Skeletal muscle tissue (tissue), 4 donors: ENCODE measurements around the gene SPON2. TPM values are rescaled to one million over a fixed set of nuclear protein-coding genes. Genes with fewer than 3 reads are reported as not detected.
A peak's percentile ranks its signal among the peaks of the same experiment; 100 is the strongest.

Experiments used
- H3K27ac ChIP-seq: one replicate; pipeline ENCODE4 v1.7.0; 2013; ENCODE audit warnings: mild to moderate bottlenecking, low read depth, low read length, inconsistent platforms
- H3K27me3 ChIP-seq, 3 donors: one replicate each; pipeline ENCODE4 v1.7.0; 2013; ENCODE audit warnings: low read length in 3 of 3; ENCODE audit not compliant: control insufficient read depth in 3 of 3, insufficient read depth in 3 of 3
- H3K36me3 ChIP-seq, 3 donors: one replicate each; pipeline ENCODE4 v1.7.0; 2013; ENCODE audit warnings: low read length in 3 of 3; ENCODE audit not compliant: control insufficient read depth in 3 of 3, insufficient read depth in 3 of 3
- H3K4me1 ChIP-seq, 3 donors: one replicate each; pipeline ENCODE4 v1.7.0; 2013; ENCODE audit warnings: low read length in 3 of 3, mild to moderate bottlenecking in 3 of 3; ENCODE audit not compliant: control insufficient read depth in 3 of 3, insufficient read depth in 3 of 3
- H3K4me3 ChIP-seq, 3 donors: one replicate each; pipeline ENCODE4 v1.7.0; 2013; ENCODE audit warnings: low read length in 3 of 3
- H3K9ac ChIP-seq, 3 donors: one replicate each; pipeline ENCODE4 v1.7.0; 2013; ENCODE audit warnings: low read length in 3 of 3, mild to moderate bottlenecking in 3 of 3, moderate library complexity in 2 of 3, low read depth in 1 of 3
- H3K9me3 ChIP-seq, 3 donors: one replicate each; pipeline ENCODE4 v1.7.0; 2013; ENCODE audit warnings: low read length in 3 of 3; ENCODE audit not compliant: control insufficient read depth in 3 of 3
- total RNA-seq: library from RNA; depleted of rRNA; stranded (reverse); fragments of >200 nt; gene quantifications from one replicate; pipeline ENCODE4 v1.2.3, GENCODE V29; 2014
- donor health status: Osteomylitis.

SPON2 gene
- total RNA-seq, 1 donor from 2014 or later: 29.2 TPM

GRCh38 chr4:1204286-1204827 lies 32.0 kb upstream of the SPON2 start:
- no peaks in the 10 kb centered on the region for H3K36me3 ChIP-seq
- no peak overlapping the region for H3K4me3 ChIP-seq
- no peak overlapping the region for H3K27ac ChIP-seq
- H3K9ac ChIP-seq: peak overlapping the region in 1 of 3 donors; percentile 3
- no peaks in the 10 kb centered on the region for H3K9me3 ChIP-seq
- H3K4me1 ChIP-seq: peaks cover 29 to 46% (median 40%) of the 10 kb centered on the region in 3 donors
- no peaks in the 10 kb centered on the region for H3K27me3 ChIP-seq

DNA sequence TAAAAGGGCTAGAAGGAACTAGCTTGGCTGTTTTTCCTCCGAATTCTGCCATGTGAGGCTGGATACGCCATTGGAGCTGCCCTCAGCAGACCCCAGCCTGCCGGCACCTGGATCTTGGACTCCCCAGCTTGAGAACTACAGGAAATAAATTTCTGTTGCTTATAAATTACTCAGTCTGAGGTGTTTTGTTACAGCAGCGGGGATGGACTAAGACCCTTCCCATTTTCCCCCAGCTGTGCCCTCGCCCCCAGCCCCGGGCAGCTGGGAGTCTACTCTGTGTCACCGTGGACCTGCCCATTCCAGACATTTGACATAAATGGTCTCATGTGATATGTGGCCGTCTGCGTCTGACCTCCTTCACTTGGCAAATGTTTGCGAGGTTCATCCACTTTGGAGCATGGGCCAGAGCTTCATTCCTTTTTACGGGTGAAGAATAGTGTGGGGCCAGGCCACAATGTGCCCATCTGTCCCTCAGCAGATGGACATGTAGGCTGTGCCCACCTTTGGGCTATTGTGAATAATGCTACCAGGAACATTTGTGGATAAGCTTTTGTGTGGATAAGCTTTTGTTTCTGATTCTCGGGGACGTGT lies 30.7 kb upstream of the SPON2 start:
- Histone ChIP-seq H3K9me3 (no peaks in the 10 kb centered on the region), H3K27me3 (no peaks in the 10 kb centered on the region), H3K4me3 (no peak overlapping the region), H3K4me1 (peaks cover 16 to 33% (median 30%) of the 10 kb centered on the region in 3 donors), H3K9ac (no peak overlapping the region), H3K27ac (no peak overlapping the region), H3K36me3 (no peaks in the 10 kb centered on the region)

GRCh38 chr4:1202526-1203011 lies 30.2 kb upstream of the SPON2 start:
- H3K4me1 ChIP-seq: peaks cover 11 to 28% (median 26%) of the 10 kb centered on the region in 3 donors
- peak overlapping the region in 1 of 3 donors; percentile 8 for H3K9ac ChIP-seq
- H3K27ac ChIP-seq: no peak overlapping the region

DNA sequence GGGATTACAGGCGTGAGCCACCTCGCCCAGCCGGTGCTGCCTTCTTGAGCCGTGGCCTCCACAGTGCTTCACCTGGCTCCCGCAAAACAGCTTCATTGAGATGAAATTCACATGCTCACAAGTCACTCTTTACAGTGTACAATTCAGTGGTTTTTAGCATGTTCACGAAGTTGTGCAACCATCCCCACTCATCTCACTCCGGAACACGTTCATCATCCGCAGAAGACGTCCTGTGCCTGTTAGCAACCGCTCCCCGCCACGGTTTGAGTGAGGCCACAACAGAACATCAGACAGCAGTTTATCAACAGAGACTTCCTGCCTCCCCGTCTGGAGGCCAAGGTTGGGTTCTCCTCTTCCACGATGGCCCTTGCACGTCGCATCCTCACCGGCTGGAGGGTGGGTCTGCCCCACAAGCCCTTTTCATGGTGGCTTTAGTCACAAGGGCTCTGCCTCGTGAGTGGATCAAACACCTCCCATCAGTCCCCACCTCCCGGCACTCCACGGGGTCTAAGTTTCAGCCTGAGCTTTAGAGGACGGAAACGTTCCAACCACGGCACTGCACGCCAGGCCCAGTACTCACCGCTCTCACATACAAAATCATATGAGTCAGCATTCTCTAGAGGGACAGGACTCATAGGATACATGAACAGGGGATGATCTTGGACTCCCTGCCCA lies 29.6 kb upstream of the SPON2 start:
- Histone ChIP-seq H3K27me3 (no peaks in the 10 kb centered on the region), H3K9me3 (no peaks in the 10 kb centered on the region), H3K4me3 (no peak overlapping the region), H3K27ac (peak overlapping the region; percentile 12), H3K9ac (peak overlapping the region in 1 of 3 donors; percentile 8), H3K36me3 (no peaks in the 10 kb centered on the region), H3K4me1 (peaks cover 11 to 26% (median 23%) of the 10 kb centered on the region in 3 donors)

More at GRCh38 chr4:1202526-1203011, 30.2 kb upstream of the SPON2 start:
- no peaks in the 10 kb centered on the region for H3K9me3 ChIP-seq
- H3K27me3 ChIP-seq: no peaks in the 10 kb centered on the region
- H3K4me3 ChIP-seq: no peak overlapping the region
- no peaks in the 10 kb centered on the region for H3K36me3 ChIP-seq

GRCh38 chr4:1200425-1201035 lies 28.1 kb upstream of the SPON2 start:
- Histone ChIP-seq H3K4me3 (peak overlapping the region in 1 of 3 donors; percentile 54), H3K4me1 (peaks cover 11 to 31% (median 23%) of the 10 kb centered on the region in 3 donors), H3K36me3 (no peaks in the 10 kb centered on the region), H3K9ac (no peak overlapping the region), H3K27ac (no peak overlapping the region), H3K9me3 (no peaks in the 10 kb centered on the region), H3K27me3 (no peaks in the 10 kb centered on the region)

- Histone ChIP-seq H3K36me3 (no peaks in the 10 kb centered on the region), H3K4me1 (peaks cover 11 to 30% (median 23%) of the 10 kb centered on the region in 3 donors), H3K4me3 (no peak overlapping the region), H3K27ac (no peak overlapping the region), H3K9ac (no peak overlapping the region), H3K27me3 (no peaks in the 10 kb centered on the region), H3K9me3 (no peaks in the 10 kb centered on the region)
Observed at GRCh38 chr4:1199556-1200331, 27.4 kb upstream of the SPON2 start.

DNA sequence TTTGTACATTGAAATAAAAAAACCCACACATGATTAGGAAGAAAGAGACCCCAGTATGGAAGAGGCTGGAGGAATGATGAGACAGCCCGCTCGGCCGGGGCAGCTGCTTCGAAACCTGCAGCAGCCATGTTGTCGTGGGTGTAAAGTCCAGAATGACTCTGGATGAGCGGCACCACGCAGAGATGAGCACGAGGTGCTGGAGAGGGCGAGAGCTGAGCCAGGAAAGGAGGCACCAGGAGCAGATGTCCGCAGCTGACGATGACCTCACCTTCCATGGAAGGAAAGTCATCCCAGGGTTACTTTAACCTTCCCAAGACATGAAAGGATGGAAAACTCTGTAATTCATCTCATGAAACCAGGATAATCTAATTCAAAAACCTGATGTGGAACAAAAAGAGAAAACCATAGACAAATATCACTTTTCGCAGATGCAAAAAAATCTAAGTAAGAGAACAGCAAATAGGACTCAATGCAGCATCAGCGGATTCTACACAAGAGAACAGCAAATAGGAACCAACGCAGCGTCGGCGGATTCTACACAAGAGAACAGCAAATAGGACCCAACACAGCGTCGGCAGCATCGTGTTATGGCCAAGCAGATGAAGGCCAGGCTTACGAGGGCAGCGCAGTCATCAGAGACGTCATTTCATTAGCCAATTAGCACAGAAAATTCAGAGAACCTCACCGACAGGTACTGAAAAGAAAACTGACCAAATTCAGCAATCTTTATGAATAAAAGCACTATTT lies 25.9 kb upstream of the SPON2 start:
- peaks cover 19 to 38% (median 34%) of the 10 kb centered on the region in 3 donors for H3K4me1 ChIP-seq

GRCh38 chr4:1196421-1197183 lies 24.2 kb upstream of the SPON2 start:
- peaks cover 35 to 49% (median 47%) of the 10 kb centered on the region in 3 donors for H3K4me1 ChIP-seq
- H3K9ac ChIP-seq: no peak overlapping the region
- no peaks in the 10 kb centered on the region for H3K27me3 ChIP-seq
- H3K4me3 ChIP-seq: no peak overlapping the region
- no peaks in the 10 kb centered on the region for H3K36me3 ChIP-seq
- H3K27ac ChIP-seq: no peak overlapping the region
- no peaks in the 10 kb centered on the region for H3K9me3 ChIP-seq

More for the DNA sequence above, 25.9 kb upstream of the SPON2 start:
- Histone ChIP-seq H3K36me3 (no peaks in the 10 kb centered on the region), H3K9ac (no peak overlapping the region), H3K9me3 (no peaks in the 10 kb centered on the region), H3K4me3 (no peak overlapping the region), H3K27me3 (no peaks in the 10 kb centered on the region), H3K27ac (no peak overlapping the region)
